A549 (cell line): ENCODE data around the gene GPR142.

Experiments used
- BHLHE40 ChIP-seq: IDR thresholded peaks from 2 replicates; pipeline ENCODE4 v1.6.1; 2012; ENCODE audit warnings: low read depth, low read length, inconsistent platforms
- HDAC2 ChIP-seq: fragments of 200-600 bp; sonication (generic); IDR thresholded peaks from 2 replicates; pipeline ENCODE4 v1.6.1; 2016
- MAFK ChIP-seq: fragments of 450-650 bp; IDR thresholded peaks from 2 replicates; pipeline ENCODE4 v1.6.1; 2014; ENCODE audit not compliant: partially characterized antibody
- MAZ ChIP-seq: fragments of 150-350 bp; IDR thresholded peaks from 2 replicates; pipeline ENCODE4 v1.6.1; 2014; ENCODE audit warnings: antibody characterized with exemption, low read depth, low read length, borderline replicate concordance
- NFE2L2 ChIP-seq: fragments of 150-350 bp; conservative IDR thresholded peaks from 2 replicates; pipeline ENCODE4 v1.6.1; 2014; ENCODE audit warnings: low read length
- PHF8 ChIP-seq: fragments of 200-600 bp; sonication (generic); IDR thresholded peaks from 2 replicates; pipeline ENCODE4 v1.6.1; 2016; ENCODE audit warnings: low read depth, mild to moderate bottlenecking, antibody characterized with exemption, moderate library complexity, borderline replicate concordance
- POLR2A ChIP-seq: IDR thresholded peaks from 2 replicates; pipeline ENCODE4 v1.6.1; 2012; ENCODE audit warnings: mild to moderate bottlenecking, low read length
- RARB ChIP-seq: fragments of 250-450 bp; sonication (Bioruptor Pico); IDR thresholded peaks from 2 replicates; pipeline ENCODE4 v1.8.0; 2021; ENCODE audit warnings: mild to moderate bottlenecking, moderate library complexity
- RFX5 ChIP-seq: fragments of 450-650 bp; IDR thresholded peaks from 2 replicates; pipeline ENCODE4 v1.7.1; 2014; ENCODE audit warnings: antibody characterized with exemption, mild to moderate bottlenecking, moderate library complexity
- SMC3 ChIP-seq: fragments of >200 bp; sonication (Bioruptor Twin); formaldehyde crosslinking; IDR thresholded peaks from 3 replicates; pipeline ENCODE4 v1.6.1; 2018; ENCODE audit warnings: inconsistent platforms
- TF ChIP-seq, protein P1 (sequence below): fragments of >200 bp; sonication (Bioruptor Twin); formaldehyde crosslinking; IDR thresholded peaks from 3 replicates; pipeline ENCODE4 v1.5.1; 2016
- TF ChIP-seq, protein P2 (sequence below): fragments of 200-600 bp; sonication (generic); IDR thresholded peaks from 2 replicates; pipeline ENCODE4 v1.6.1; 2016; ENCODE audit warnings: antibody characterized with exemption, mild to moderate bottlenecking, moderate library complexity

DNA sequence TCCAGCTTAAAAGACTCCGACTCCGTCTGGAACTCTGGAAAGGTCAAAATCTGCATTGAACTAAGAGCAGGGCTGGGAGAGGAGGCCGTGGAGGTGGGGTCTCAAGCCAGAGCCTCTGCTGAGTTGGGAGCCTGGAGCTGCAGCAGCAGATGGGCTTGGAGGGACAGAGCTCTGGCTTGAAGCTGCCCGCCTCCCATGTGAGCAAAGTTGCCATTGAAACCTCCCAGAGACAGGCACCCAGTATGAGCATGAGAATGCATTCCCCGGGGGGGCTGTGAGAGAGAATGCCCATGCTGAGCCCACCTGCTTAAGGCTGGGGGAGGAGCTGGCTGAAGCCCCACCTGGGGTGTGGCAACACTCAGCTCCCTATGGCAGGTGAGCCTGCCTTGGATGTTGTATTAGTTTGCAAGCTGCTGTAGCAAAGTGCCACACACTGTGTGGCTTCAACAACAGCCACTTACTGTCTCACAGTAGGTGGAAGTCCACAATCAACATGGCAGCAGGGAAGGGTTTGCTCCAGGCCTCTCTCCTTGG is 31.7 kb upstream of the GPR142 start:
- TF ChIP-seq PHF8 (no peak), NFE2L2 (no peak), BHLHE40 (no peak), POLR2A (no peak), MAZ (no peak), SMC3 (no peak), RARB (CRISPR knock-in tag) (no peak), HDAC2 (no peak), RFX5 (no peak), MAFK (no peak)
- TF ChIP-seq, protein P1, sequence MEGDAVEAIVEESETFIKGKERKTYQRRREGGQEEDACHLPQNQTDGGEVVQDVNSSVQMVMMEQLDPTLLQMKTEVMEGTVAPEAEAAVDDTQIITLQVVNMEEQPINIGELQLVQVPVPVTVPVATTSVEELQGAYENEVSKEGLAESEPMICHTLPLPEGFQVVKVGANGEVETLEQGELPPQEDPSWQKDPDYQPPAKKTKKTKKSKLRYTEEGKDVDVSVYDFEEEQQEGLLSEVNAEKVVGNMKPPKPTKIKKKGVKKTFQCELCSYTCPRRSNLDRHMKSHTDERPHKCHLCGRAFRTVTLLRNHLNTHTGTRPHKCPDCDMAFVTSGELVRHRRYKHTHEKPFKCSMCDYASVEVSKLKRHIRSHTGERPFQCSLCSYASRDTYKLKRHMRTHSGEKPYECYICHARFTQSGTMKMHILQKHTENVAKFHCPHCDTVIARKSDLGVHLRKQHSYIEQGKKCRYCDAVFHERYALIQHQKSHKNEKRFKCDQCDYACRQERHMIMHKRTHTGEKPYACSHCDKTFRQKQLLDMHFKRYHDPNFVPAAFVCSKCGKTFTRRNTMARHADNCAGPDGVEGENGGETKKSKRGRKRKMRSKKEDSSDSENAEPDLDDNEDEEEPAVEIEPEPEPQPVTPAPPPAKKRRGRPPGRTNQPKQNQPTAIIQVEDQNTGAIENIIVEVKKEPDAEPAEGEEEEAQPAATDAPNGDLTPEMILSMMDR = no peak
- TF ChIP-seq, protein P2, sequence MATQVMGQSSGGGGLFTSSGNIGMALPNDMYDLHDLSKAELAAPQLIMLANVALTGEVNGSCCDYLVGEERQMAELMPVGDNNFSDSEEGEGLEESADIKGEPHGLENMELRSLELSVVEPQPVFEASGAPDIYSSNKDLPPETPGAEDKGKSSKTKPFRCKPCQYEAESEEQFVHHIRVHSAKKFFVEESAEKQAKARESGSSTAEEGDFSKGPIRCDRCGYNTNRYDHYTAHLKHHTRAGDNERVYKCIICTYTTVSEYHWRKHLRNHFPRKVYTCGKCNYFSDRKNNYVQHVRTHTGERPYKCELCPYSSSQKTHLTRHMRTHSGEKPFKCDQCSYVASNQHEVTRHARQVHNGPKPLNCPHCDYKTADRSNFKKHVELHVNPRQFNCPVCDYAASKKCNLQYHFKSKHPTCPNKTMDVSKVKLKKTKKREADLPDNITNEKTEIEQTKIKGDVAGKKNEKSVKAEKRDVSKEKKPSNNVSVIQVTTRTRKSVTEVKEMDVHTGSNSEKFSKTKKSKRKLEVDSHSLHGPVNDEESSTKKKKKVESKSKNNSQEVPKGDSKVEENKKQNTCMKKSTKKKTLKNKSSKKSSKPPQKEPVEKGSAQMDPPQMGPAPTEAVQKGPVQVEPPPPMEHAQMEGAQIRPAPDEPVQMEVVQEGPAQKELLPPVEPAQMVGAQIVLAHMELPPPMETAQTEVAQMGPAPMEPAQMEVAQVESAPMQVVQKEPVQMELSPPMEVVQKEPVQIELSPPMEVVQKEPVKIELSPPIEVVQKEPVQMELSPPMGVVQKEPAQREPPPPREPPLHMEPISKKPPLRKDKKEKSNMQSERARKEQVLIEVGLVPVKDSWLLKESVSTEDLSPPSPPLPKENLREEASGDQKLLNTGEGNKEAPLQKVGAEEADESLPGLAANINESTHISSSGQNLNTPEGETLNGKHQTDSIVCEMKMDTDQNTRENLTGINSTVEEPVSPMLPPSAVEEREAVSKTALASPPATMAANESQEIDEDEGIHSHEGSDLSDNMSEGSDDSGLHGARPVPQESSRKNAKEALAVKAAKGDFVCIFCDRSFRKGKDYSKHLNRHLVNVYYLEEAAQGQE = no peak
